ENCODE data around the gene TRABD.
A peak's percentile ranks its signal among the peaks of the same experiment; 100 is the strongest.
"Not testable (repeated sequence)": the region's sequence is repeated elsewhere in the genome, so short reads cannot be mapped to it uniquely, and the experiment has no call there.

Gene TRABD, protein sequence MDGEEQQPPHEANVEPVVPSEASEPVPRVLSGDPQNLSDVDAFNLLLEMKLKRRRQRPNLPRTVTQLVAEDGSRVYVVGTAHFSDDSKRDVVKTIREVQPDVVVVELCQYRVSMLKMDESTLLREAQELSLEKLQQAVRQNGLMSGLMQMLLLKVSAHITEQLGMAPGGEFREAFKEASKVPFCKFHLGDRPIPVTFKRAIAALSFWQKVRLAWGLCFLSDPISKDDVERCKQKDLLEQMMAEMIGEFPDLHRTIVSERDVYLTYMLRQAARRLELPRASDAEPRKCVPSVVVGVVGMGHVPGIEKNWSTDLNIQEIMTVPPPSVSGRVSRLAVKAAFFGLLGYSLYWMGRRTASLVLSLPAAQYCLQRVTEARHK

DNA sequence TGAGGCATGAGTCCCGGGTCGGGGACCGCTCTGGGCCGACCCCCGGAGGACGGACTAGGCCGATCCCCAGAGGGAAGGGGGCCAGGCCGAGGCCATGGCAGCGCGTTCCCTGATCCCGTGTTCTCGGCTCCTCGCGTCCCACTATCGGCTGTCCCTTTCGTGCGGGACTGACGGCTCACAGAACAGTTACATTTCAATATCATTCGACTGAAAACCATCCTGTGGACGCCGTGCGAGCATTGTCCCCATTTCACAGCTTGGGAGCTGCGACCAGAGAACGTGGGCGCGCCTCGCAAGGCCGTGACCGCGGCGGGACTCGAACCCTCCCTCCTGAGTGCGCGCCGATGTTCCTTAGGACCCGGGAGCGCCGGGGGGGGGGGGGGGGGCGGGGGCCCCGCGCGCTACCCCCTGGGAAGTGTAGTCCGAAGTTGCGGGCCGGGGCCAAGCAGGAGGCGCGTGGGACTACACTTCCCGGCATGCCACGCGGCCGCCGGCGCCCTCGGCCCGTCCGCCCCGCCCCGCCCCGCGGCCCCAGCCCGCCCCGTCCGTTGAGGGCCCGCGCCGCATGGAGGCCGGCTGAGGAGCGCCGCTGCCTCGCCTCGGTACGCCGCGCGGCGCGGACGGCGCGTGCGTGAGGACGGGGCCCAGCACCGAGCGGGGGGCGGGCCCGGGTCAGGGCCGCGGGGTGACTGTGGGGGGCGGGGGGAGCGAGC is at the start of gene TRABD:
TSS of gene TRABD (plus strand) at position 539 of the 713 bp plus-strand sequence. CDS start 7,148 bp downstream, outside the sequence.
- no peaks in the 10 kb centered on the region for H3K27me3 Mint-ChIP-seq
- H3K27ac Mint-ChIP-seq = peak within 1 kb of the TSS; percentile 93
- H3K4me1 Mint-ChIP-seq = peaks cover 28 to 54% of the 10 kb centered on the region in 2 donors
- H3K9me3 Mint-ChIP-seq = no peaks in the 10 kb centered on the region
- peaks cover 3 to 10% of the 10 kb centered on the region in 2 donors for H3K36me3 Mint-ChIP-seq
- peak within 1 kb of the TSS; percentile 93 to 96 for H3K4me3 Mint-ChIP-seq
- ATAC-seq (replicated peaks) (peak; percentile 57 to 70), DNase-seq (peak; percentile 84)

DNA sequence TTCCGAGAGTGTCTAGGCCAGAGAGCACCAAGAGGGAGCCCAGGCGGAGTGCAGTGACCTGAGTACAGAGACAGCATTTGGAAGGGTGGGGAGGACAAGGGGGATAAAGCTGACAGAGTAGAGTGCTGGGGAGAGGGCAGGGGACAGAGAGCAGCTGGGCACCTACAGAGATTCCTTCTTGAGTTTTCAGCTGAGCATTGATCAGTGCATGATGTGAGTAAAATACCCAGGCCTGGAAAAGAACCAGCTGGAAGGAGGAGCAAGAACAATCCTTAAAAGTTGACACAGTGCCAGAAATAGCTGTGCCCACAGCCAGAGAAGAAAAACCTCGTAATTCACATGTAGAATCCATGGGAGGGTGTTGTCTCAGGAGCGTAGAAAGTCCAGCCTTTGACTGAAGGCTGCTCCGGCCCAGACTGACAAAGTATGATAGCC is 49.1 kb upstream of the TRABD start:
- Mint-ChIP-seq H3K9me3 (no peaks in the 10 kb centered on the region), H3K27me3 (peaks cover 5 to 13% of the 10 kb centered on the region in 2 donors), H3K36me3 (no peaks in the 10 kb centered on the region), H3K4me3 (no peak overlapping the region), H3K27ac (no peak overlapping the region), H3K4me1 (peaks cover 0 to 5% of the 10 kb centered on the region in 2 donors)
- DNase-seq (no peak), ATAC-seq (replicated peaks) (no peak)

DNA sequence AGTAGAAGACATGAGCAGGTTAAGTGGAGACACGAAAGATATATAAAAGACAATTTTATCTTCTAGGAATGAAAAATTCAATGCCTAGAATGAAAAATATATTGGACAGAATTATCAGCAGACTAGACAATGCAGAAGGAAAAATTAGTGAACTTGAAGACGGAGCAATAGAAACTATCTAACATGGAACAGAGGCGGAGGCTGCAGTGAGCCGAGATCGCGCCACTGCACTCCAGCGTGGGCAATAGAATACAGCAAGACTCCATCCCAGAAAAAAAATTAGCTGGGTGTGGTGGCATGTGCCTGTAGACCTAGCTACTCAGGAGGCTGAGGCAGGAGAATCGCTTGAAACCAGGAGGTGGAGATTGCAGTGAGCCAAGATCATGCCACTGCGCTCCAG is 48.4 kb upstream of the TRABD start:
- not testable (repeated sequence) for ATAC-seq (replicated peaks); H3K27me3 Mint-ChIP-seq; H3K4me1 Mint-ChIP-seq; H3K9me3 Mint-ChIP-seq; H3K36me3 Mint-ChIP-seq; DNase-seq; H3K27ac Mint-ChIP-seq; H3K4me3 Mint-ChIP-seq

DNA sequence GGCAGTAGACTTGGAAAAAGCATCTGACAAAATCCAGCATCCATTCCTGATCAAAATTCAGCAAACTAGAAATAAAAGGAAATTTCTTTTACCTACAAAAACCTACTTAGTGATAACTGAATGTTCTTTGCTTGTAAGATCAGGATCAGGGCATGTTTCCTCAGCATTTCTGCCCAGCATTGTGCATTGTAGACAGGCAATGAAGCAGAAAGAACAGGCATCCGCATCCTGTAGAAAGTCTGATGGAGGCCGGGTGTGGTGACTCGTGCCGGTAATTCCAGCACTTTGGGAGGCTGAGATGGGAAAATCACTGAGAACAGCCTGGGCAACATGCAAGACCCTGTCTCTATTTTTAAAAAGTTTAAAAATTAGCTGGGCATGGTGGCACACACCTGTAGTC is 47.7 kb upstream of the TRABD start:
- DNase-seq (no peak), ATAC-seq (replicated peaks) (no peak)
- H3K36me3 Mint-ChIP-seq = no peaks in the 10 kb centered on the region
- H3K27me3 Mint-ChIP-seq = peaks cover 5 to 10% of the 10 kb centered on the region in 2 donors
- H3K4me3 Mint-ChIP-seq = no peak overlapping the region
- no peak overlapping the region for H3K27ac Mint-ChIP-seq
- H3K4me1 Mint-ChIP-seq = peaks cover 0 to 5% of the 10 kb centered on the region in 2 donors
- no peaks in the 10 kb centered on the region for H3K9me3 Mint-ChIP-seq

DNA sequence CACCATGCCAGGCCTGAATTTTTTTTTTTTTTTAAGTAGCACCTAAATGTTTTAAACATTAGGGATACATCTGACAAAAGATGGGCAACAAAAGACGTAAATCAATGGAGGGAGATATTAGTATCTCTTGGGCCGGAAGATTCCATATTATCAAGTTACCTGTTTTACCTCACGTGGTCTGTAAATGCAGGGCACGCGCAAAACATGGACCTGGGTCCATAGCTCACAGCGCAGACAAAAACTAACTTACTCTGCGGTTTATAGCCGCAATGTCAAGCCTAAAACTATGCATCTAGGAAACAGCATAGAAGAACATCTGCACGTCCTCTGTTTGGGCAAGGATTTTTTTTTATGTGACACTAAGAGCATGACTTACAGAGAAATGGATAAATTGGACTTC is 46.7 kb upstream of the TRABD start:
- H3K36me3 Mint-ChIP-seq = no peaks in the 10 kb centered on the region
- no peak for DNase-seq
- H3K9me3 Mint-ChIP-seq = no peaks in the 10 kb centered on the region
- H3K4me3 Mint-ChIP-seq = no peak overlapping the region
- H3K27me3 Mint-ChIP-seq = peaks cover 5 to 10% of the 10 kb centered on the region in 2 donors
- peaks cover 0 to 5% of the 10 kb centered on the region in 2 donors for H3K4me1 Mint-ChIP-seq
- no peak for ATAC-seq (replicated peaks)
- H3K27ac Mint-ChIP-seq = no peak overlapping the region

DNA sequence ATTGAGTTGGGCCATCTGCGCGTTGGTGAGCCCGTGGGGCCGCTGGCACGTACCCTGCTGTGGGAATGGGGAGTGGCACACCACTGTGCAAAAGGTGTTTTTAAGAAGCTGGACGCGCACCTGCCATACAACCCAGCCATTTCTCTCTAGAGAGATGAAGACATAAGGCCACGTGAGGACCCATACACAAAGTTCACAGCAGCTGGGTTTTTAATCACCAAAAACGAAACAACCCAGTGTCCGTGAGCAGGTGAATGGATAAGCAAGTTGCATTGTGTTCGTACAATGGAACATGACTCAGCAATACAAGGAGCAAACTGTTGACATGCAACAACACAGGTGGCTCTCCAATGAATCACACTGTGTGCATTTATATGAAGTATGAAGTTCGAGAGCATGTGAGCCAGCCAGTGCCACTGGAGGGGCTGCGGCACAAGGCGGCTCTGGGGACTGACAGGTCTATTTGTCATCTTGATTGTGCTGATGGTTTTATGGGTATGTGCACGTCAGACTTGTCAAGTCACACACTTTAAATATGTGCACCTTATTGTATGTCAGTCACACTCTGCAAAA is 45.8 kb upstream of the TRABD start:
- Mint-ChIP-seq H3K4me1 (peaks cover 0 to 5% of the 10 kb centered on the region in 2 donors), H3K27me3 (peaks cover 5 to 10% of the 10 kb centered on the region in 2 donors), H3K4me3 (no peak overlapping the region), H3K27ac (peak overlapping the region; percentile 20), H3K36me3 (no peaks in the 10 kb centered on the region), H3K9me3 (no peaks in the 10 kb centered on the region)
- DNase-seq (no peak), ATAC-seq (replicated peaks) (peak; percentile 41 to 67)

DNA sequence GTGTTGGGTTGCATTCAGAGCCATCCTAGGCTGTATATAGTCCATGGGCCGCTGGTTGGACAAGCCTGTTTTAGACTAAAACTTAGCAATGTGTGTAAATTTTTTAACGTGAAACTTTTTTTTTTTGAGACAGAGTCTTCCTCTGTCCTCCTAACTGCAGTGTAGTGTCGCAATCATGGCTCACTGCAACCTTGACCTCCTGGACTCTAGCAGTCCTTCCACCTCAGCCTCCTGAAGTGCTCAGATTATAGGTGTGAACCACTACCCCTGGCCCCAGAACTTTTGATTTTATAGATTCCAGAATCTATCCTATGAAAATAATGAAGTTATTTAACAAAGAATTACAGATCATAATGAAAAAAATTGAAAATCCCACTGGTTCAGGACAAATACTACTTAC is 45.1 kb upstream of the TRABD start:
- ATAC-seq (replicated peaks) (no peak), DNase-seq (no peak)
- peaks cover 9 to 11% of the 10 kb centered on the region in 2 donors for H3K27me3 Mint-ChIP-seq
- H3K27ac Mint-ChIP-seq = no peak overlapping the region
- H3K4me1 Mint-ChIP-seq = peaks cover 0 to 5% of the 10 kb centered on the region in 2 donors
- H3K36me3 Mint-ChIP-seq = no peaks in the 10 kb centered on the region
- no peaks in the 10 kb centered on the region for H3K9me3 Mint-ChIP-seq
- no peak overlapping the region for H3K4me3 Mint-ChIP-seq

DNA sequence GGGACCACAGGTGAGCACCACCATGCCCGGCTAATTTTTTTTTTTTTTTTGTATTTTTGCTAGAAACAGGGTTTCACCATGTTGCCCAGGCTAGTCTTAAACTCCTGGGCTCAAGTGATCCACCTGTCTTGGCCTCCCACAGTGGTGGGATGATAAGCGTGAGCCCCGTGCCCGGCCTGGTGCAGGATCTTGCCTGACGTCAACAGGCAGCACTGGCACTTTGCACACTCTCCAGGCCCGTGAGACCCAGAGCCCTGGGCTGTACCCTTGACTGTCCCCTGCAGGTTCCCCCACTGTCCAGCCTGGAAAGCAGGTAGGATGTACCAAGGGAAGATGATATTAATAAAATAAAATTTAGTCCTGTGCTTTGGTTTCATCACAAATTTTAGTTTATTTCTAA is 44.3 kb upstream of the TRABD start:
- peaks cover 0 to 5% of the 10 kb centered on the region in 2 donors for H3K4me1 Mint-ChIP-seq
- H3K27ac Mint-ChIP-seq = no peak overlapping the region
- H3K4me3 Mint-ChIP-seq = no peak overlapping the region
- no peak for DNase-seq
- H3K36me3 Mint-ChIP-seq = no peaks in the 10 kb centered on the region
- H3K27me3 Mint-ChIP-seq = peaks cover 7 to 10% of the 10 kb centered on the region in 2 donors
- no peaks in the 10 kb centered on the region for H3K9me3 Mint-ChIP-seq
- ATAC-seq (replicated peaks) = no peak

DNA sequence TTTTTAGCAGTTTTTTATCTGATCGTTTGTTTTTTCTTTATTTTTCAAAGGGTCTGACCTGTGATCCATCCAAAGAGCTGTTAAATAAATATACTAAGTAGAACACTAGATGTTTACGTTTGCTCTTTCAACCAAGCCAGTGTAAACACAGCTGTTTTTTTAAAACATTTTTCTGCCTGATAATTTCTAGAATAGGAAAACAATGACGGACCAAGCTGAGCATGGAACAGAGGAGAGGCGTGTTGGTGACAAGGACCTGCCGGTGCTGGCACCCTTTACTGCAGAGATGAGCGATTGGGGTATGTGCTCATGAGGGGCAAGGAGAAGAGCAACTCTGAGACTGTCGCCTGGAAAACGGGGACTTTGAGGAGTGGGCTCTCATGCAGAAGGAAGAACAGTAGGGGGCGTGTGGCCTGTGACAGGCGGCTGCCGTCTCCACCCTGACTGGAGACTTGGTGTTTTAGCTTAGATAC is 43.8 kb upstream of the TRABD start:
- no peaks in the 10 kb centered on the region for H3K36me3 Mint-ChIP-seq
- peaks cover 0 to 5% of the 10 kb centered on the region in 2 donors for H3K4me1 Mint-ChIP-seq
- peaks cover 5 to 7% of the 10 kb centered on the region in 2 donors for H3K27me3 Mint-ChIP-seq
- no peak overlapping the region for H3K4me3 Mint-ChIP-seq
- no peaks in the 10 kb centered on the region for H3K9me3 Mint-ChIP-seq
- no peak for DNase-seq
- no peak overlapping the region for H3K27ac Mint-ChIP-seq
- ATAC-seq (replicated peaks) = no peak

DNA sequence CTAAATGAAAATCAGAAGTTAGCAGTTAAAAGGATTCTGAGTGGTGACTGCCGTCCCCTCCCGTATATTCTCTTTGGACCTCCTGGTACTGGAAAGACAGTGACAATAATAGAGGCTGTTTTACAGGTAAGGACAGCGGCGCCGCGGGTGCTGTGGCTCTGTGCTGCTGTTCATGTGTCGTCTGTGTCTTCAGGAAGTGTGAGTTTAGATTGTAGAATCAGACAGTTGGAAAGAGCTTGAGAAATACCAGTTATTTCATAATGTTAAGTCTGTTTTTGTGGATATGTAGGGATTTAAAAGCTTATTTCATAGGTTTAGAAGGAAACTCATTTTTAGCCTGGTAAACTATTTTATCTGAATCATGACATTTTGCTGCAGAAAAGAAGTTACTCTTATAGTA is 42.6 kb upstream of the TRABD start:
- Mint-ChIP-seq H3K4me3 (no peak overlapping the region), H3K36me3 (no peaks in the 10 kb centered on the region), H3K9me3 (no peaks in the 10 kb centered on the region), H3K27me3 (peaks cover 5 to 7% of the 10 kb centered on the region in 2 donors), H3K4me1 (peaks cover 0 to 5% of the 10 kb centered on the region in 2 donors), H3K27ac (no peak overlapping the region)
- no peak for DNase-seq
- ATAC-seq (replicated peaks) = no peak

DNA sequence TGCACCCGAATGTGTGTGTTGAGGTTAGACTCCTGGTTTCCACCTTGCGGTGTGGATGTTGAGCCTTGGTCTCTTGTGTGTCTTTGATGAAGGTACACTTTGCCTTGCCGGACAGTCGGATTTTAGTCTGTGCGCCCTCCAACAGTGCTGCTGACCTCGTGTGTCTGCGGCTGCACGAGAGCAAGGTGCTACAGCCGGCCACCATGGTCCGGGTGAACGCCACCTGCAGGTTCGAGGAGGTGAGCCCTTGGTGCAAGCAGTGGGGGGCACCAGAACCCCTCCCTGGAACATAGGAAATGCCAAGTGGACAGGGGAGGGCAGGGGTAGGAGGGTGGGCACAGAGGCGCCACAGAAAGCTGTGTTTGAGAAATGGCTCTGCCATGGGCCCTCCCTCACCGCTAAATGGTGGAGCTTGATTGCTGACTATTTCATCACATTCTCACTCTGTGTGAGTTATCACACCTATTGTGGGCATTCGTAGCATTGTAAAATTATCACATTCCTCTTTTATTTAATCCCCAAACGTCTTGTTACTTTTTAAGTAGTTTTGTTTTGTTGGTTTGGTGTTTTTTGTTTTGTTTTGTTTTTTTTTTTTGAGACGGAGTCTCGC is 41.6 kb upstream of the TRABD start:
- ATAC-seq (replicated peaks) (no peak), DNase-seq (no peak)
- no peaks in the 10 kb centered on the region for H3K9me3 Mint-ChIP-seq
- H3K27ac Mint-ChIP-seq = no peak overlapping the region
- H3K36me3 Mint-ChIP-seq = no peaks in the 10 kb centered on the region
- peaks cover 5 to 7% of the 10 kb centered on the region in 2 donors for H3K27me3 Mint-ChIP-seq
- H3K4me3 Mint-ChIP-seq = no peak overlapping the region
- H3K4me1 Mint-ChIP-seq = peaks cover 4 to 8% of the 10 kb centered on the region in 2 donors

DNA sequence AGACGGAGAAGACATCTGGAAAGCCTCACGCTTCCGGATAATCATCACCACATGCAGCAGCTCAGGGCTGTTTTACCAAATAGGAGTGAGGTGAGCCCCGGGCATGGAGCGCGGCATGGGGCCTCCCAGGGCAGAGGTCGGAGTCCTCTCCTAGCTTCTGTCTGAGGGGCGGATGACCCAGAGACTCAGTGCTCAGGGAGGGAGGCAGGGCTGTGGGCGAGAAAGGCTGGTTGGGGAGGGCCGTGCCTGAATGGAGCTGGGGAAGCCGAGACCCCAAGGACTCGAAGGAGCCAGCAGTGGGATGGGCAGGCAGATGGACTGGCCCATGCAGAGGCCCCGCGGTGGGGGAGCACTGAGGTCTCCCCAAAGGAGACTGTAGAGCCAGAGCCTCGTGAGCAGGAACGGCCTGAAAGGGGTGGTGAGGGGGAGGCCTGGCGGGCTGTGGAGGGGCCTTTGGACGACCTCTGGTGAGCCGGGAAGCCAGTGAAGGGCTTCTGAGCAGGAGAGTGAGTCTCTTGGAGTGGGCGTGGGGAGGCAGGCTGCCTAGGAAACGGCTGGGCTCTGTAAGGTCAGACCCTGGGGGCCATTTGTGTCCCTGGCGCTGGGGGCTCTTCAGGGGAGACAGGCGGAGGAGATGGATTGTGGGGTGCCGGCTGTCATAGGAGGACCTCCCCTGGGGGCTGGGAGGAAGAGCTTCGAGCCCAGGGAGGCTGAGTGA is 39.8 kb upstream of the TRABD start:
- DNase-seq (no peak), ATAC-seq (replicated peaks) (no peak)
- Mint-ChIP-seq H3K36me3 (no peaks in the 10 kb centered on the region), H3K4me1 (peaks cover 10 to 11% of the 10 kb centered on the region in 2 donors), H3K27ac (no peak overlapping the region), H3K9me3 (no peaks in the 10 kb centered on the region), H3K4me3 (no peak overlapping the region), H3K27me3 (peaks cover 5 to 8% of the 10 kb centered on the region in 2 donors)

DNA sequence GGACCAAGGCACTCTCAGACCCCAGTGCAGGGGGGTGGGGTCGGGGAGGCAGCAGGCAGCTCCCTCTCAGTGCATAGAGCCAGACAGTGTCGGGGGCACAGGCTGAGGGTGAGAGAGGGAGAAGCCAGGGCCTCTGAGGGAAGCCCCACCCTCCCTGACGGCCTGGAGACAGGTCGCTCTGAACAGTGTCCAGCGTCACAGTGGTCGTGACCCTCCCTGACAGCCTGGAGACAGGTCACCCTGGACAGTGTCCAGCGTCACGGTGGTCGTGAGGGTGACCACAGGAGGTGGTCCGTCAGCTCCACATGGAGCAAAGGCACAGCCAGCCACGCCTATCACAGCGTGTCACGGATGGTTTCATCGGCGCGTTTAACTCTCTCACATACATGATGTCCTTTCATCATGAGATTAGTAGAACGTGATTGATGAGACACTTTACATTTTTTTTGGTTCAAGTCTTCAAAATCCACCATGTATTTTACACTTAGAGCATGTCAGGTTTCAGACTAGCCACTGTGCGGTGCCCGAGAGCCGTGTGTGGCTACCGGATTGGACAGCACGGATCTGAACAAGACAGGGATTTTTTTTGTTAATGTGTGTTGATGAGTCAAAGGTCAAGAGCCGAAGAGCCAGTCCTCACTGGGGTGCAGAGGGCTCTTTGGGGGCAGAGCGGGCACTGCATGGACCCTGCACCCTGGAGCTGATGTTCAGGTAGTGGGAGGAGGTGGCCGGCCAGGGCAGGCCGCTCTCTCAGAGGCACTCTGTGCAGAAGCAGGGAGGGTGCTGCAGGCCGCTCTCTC is 39.1 kb upstream of the TRABD start:
- no peak overlapping the region for H3K27ac Mint-ChIP-seq
- peaks cover 10 to 11% of the 10 kb centered on the region in 2 donors for H3K4me1 Mint-ChIP-seq
- H3K9me3 Mint-ChIP-seq = no peaks in the 10 kb centered on the region
- no peak for ATAC-seq (replicated peaks)
- H3K4me3 Mint-ChIP-seq = no peak overlapping the region
- peaks cover 5 to 8% of the 10 kb centered on the region in 2 donors for H3K27me3 Mint-ChIP-seq
- H3K36me3 Mint-ChIP-seq = no peaks in the 10 kb centered on the region
- no peak for DNase-seq
